ENCODE measurements around the gene RETN. TPM values are rescaled to one million over a fixed set of nuclear protein-coding genes. Genes with fewer than 3 reads are reported as not detected.

Gene RETN
- total and polyA plus RNA-seq, 10 donors = 5.4 to 60.6 (median 17.4) TPM

DNA sequence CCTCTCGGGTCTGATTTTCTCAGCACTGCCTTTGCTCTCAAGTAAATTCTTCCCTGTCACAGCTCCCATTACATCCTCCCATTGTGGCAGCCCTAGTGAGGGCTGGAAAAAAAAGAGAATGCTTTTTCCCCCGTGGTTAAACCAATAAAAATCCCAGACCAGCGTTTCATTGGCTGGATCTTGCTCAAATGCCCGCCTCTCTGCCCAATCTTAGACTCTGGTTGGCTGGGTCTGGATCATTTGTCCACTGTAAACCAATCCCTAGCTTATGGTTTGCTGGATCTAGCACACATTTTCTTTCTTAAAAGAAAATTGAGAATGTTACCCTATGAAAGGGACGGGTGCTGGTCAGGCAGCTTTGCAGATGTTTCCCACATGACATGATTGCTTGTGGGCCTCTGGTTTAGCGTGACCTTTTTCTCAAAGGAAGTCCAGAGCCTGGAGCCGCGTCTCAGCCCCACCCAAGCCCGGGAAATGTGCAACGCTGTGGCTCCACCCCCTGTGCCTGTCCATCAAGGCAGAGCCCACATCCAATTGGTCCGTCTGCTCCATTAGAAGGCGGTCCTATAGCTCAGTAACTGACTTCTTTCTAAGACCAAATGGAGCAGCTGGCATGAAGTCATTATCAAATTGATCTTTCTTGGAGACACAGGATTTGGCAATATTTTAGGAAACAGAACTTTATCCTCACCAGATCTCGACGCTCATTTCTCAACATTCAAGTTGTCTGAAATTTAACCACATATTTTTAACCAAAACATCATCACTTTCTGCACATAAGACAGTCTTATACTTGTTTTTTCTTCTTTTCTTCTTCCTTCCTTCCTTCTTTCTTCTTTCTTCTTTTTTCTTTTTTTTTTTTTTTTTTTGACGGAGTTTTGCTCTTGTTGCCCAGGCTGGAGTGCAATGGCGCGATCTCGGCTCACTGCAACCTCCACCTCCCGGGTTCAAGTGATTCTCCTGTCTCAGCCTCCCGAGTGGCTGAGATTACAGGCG lies 5.5 kb downstream of the RETN start:
- 52 to 60% (median 54%) methylated on average over 20 to 21 of the region's 21 CpGs for WGBS, 5 donors
- peaks cover 0 to 66% (median 24%) of the 10 kb centered on the region in 6 donors for H3K4me1 ChIP-seq
- intact Hi-C loops (cut with DNase I; ENCODE audit: low total_unique reads) = no loop called here

DNA sequence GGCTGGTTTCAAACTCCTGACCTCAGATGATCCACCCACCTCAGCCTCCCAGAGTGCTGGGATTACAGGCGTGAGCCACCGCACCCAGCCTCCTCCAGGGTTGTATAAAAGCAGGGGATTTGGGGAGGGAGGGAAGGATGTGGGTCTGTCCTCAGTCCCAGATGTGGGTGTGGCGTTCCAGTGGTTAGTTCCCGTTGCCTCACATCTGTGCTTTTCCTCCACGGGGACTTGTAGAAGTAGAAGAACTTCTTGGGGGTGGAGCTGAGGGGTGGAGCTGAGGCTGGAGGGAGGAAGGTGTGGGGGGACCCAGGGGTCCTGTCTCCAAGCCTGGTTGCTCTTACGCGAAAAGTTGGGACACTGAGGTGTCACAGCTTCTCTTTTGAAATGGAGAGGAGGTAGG lies 7.5 kb downstream of the RETN start:
- H3K27ac ChIP-seq = peak overlapping the region in 7 of 8 donors; percentile 54 to 98 (median 81)
- peaks cover 4 to 67% (median 35%) of the 10 kb centered on the region in 6 donors for H3K4me1 ChIP-seq
- intact Hi-C loops (cut with DNase I; ENCODE audit: low total_unique reads) = no loop called here
- TF ChIP-seq, protein P1, sequence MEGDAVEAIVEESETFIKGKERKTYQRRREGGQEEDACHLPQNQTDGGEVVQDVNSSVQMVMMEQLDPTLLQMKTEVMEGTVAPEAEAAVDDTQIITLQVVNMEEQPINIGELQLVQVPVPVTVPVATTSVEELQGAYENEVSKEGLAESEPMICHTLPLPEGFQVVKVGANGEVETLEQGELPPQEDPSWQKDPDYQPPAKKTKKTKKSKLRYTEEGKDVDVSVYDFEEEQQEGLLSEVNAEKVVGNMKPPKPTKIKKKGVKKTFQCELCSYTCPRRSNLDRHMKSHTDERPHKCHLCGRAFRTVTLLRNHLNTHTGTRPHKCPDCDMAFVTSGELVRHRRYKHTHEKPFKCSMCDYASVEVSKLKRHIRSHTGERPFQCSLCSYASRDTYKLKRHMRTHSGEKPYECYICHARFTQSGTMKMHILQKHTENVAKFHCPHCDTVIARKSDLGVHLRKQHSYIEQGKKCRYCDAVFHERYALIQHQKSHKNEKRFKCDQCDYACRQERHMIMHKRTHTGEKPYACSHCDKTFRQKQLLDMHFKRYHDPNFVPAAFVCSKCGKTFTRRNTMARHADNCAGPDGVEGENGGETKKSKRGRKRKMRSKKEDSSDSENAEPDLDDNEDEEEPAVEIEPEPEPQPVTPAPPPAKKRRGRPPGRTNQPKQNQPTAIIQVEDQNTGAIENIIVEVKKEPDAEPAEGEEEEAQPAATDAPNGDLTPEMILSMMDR (IDR thresholded peaks at IDR 0.05 in 8 of 11, conservative IDR thresholded peaks at IDR 0.05 in 3 of 11) = no peak
- TF ChIP-seq POLR2A (IDR thresholded peaks at IDR 0.05) (no peak), POLR2AphosphoS5 (IDR thresholded peaks at IDR 0.05) (no peak)
- peak overlapping the region in 4 of 8 donors; percentile 3 to 96 (median 56) for H3K4me3 ChIP-seq
- peaks cover 0 to 65% (median 16%) of the 10 kb centered on the region in 7 donors for H3K27me3 ChIP-seq (replicated peaks in 1 of 7)
- peak; percentile 70 for DNase-seq
- no peaks in the 10 kb centered on the region for H3K36me3 ChIP-seq
- WGBS, 5 donors = 4 to 25% (median 8%) methylated on average over 7 of the region's 7 CpGs
- H3K9me3 ChIP-seq = peaks cover 0 to 5% (median 0%) of the 10 kb centered on the region in 8 donors

More for the DNA sequence above, 5.5 kb downstream of the RETN start:
- peaks cover 0 to 77% (median 24%) of the 10 kb centered on the region in 7 donors for H3K27me3 ChIP-seq (replicated peaks in 1 of 7)
- peak overlapping the region in 1 of 8 donors; percentile 22 for H3K4me3 ChIP-seq
- peak overlapping the region in 6 of 8 donors; percentile 22 to 98 (median 81) for H3K27ac ChIP-seq
- peak; percentile 91 for DNase-seq
- peaks cover 0 to 5% (median 0%) of the 10 kb centered on the region in 8 donors for H3K9me3 ChIP-seq
- TF ChIP-seq POLR2AphosphoS5 (IDR thresholded peaks at IDR 0.05) = no peak
- TF ChIP-seq, protein P1 (IDR thresholded peaks at IDR 0.05 in 8 of 11, conservative IDR thresholded peaks at IDR 0.05 in 3 of 11) = no peak
- no peak for TF ChIP-seq POLR2A (IDR thresholded peaks at IDR 0.05)
- H3K36me3 ChIP-seq = no peaks in the 10 kb centered on the region

DNA sequence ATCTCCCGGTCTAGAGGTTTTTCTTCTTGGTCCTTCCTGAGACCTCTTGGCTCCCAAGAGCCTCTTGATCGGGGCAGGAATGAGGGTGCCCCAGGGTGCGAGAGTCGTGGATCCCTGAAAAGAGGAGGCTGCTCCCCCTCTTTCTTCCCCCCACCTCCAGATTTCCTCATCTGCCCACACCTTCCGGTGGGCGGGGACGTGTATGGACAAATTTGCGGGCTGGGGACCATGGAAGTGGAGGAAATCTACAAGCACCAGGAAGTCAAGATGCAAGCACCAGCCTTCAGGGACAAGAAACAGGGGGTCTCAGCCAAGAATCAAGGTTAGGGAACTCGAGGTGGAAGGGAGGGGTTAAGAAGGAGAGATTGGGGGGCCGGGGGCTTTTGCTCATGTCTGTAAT lies 8.0 kb downstream of the RETN start, which contains the start of gene MCEMP1:
MCEMP1 (plus strand) TSS at position 237 of the 400 bp plus-strand sequence; CDS start at position 268, 31 bp downstream.
- Histone ChIP-seq H3K36me3 (no peaks in the 10 kb centered on the region), H3K27ac (peak within 1 kb of the TSS in 7 of 8 donors; percentile 54 to 98 (median 81)), H3K4me3 (peak within 1 kb of the TSS in 6 of 8 donors; percentile 3 to 96 (median 24)), H3K27me3 (replicated peaks in 1 of 7) (peaks cover 0 to 60% (median 14%) of the 10 kb centered on the region in 7 donors), H3K4me1 (peaks cover 4 to 72% (median 37%) of the 10 kb centered on the region in 6 donors), H3K9me3 (peaks cover 0 to 5% (median 0%) of the 10 kb centered on the region in 8 donors)
- WGBS, 5 donors = 6 to 28% (median 8%) methylated on average over 10 of the region's 10 CpGs
- DNase-seq = peak; percentile 84
- peak in 1 of 3 donors; percentile 62 for TF ChIP-seq POLR2AphosphoS5 (IDR thresholded peaks at IDR 0.05)
- TF ChIP-seq, protein P1 (IDR thresholded peaks at IDR 0.05 in 8 of 11, conservative IDR thresholded peaks at IDR 0.05 in 3 of 11) = no peak
- intact Hi-C loops (cut with DNase I; ENCODE audit: low total_unique reads) = no loop called here

All from spleen (tissue), 11 donors.